Renal cortex interstitium (tissue), 11 donors: ENCODE data around the gene ADAMTS2. TPM values are rescaled to one million over a fixed set of nuclear protein-coding genes. Genes with fewer than 3 reads are reported as not detected.

Experiments used
- DNase-seq, 11 donors: peaks; one replicate each; pipeline ENCODE4 v3.0.0-alpha.2; 2013; ENCODE audit warnings: low read depth in 9 of 11, low spot score in 4 of 11; ENCODE audit errors: extremely low read depth in 1 of 11
- polyA plus RNA-seq, 3 donors: library from polyadenylated mRNA; unstranded; fragments of 120-200 nt; gene quantifications; one replicate each; pipeline ENCODE4 v1.2.1, GENCODE V29; 2013; ENCODE audit not compliant: insufficient read length in 3 of 3

ADAMTS2 gene
- polyA plus RNA-seq, 3 donors, result 9.9 to 14.0 (median 10.6) TPM

GRCh38 chr5:179187681-179188575 is 157.3 kb downstream of the ADAMTS2 start:
- no peak for DNase-seq

GRCh38 chr5:179187229-179187678 is 158.0 kb downstream of the ADAMTS2 start:
- no peak for DNase-seq

GRCh38 chr5:179186801-179187200 is 158.5 kb downstream of the ADAMTS2 start:
- no peak for DNase-seq

GRCh38 chr5:179185941-179186411 is 159.3 kb downstream of the ADAMTS2 start:
- DNase-seq, result no peak

GRCh38 chr5:179185256-179185940 is 159.9 kb downstream of the ADAMTS2 start:
- no peak for DNase-seq

GRCh38 chr5:179184521-179185050 is 160.7 kb downstream of the ADAMTS2 start:
- DNase-seq, result no peak

- DNase-seq, result no peak
Measured at GRCh38 chr5:179183481-179183880, 161.8 kb downstream of the ADAMTS2 start.

- no peak for DNase-seq
Measured at GRCh38 chr5:179182601-179183000, 162.7 kb downstream of the ADAMTS2 start.

- DNase-seq, result no peak
Measured at GRCh38 chr5:179181988-179182387, 163.3 kb downstream of the ADAMTS2 start.

GRCh38 chr5:179180921-179181645 is 164.2 kb downstream of the ADAMTS2 start:
- DNase-seq, result no peak

GRCh38 chr5:179180061-179180610 is 165.1 kb downstream of the ADAMTS2 start:
- no peak for DNase-seq

GRCh38 chr5:179177711-179178575 is 167.3 kb downstream of the ADAMTS2 start:
- DNase-seq, result no peak

GRCh38 chr5:179176571-179177230 is 168.6 kb downstream of the ADAMTS2 start:
- no peak for DNase-seq

- no peak for DNase-seq
Measured at GRCh38 chr5:179176166-179176565, 169.1 kb downstream of the ADAMTS2 start.

- DNase-seq, result no peak
Measured at GRCh38 chr5:179171816-179172745, 173.2 kb downstream of the ADAMTS2 start.

- DNase-seq, result no peak
Measured at GRCh38 chr5:179171251-179171815, 173.9 kb downstream of the ADAMTS2 start.
